Right cardiac atrium (tissue), 5 donors: ENCODE measurements around the gene SLC35A3. TPM values are rescaled to one million over a fixed set of nuclear protein-coding genes. Genes with fewer than 3 reads are reported as not detected.
"Not testable (repeated sequence)": the region's sequence is repeated elsewhere in the genome, so short reads cannot be mapped to it uniquely, and the experiment has no call there.

Experiments used
- ATAC-seq, 2 donors: fragments of 200-7000 bp; cut with Tn5 transposase; one replicate each; pipeline versions ENCODE4 v1.8.0 to v1.9.1; 2020; ENCODE audit warnings: moderate library complexity in 2 of 2, mild to moderate bottlenecking in 1 of 2
- DNase-seq, 3 donors: peaks; one replicate each; pipeline ENCODE4 v3.0.0-alpha.2; 2020
- H3K27ac ChIP-seq: one replicate; pipeline ENCODE4 v1.5.1; 2013; ENCODE audit warnings: mild to moderate bottlenecking, low read length, control low read depth, moderate library complexity
- H3K27me3 ChIP-seq: one replicate; pipeline ENCODE4 v1.6.1; 2013; ENCODE audit not compliant: control insufficient read depth, insufficient read depth
- H3K4me1 ChIP-seq: one replicate; pipeline ENCODE4 v1.6.1; 2013; ENCODE audit warnings: low read length; ENCODE audit not compliant: control insufficient read depth, insufficient read depth
- H3K4me3 ChIP-seq: one replicate; pipeline ENCODE4 v1.5.1; 2013; ENCODE audit warnings: low read length, control low read depth
- H3K9me3 ChIP-seq: one replicate; pipeline ENCODE4 v1.6.1; 2013; ENCODE audit warnings: low read length; ENCODE audit not compliant: control insufficient read depth
- WGBS: extraction: QIAGEN DNeasy Blood & Tissue Kit; methylation state at CpG from one replicate; pipeline ENCODE4 v1.1.7; 2013; 5-methylcytosine and 5-hydroxymethylcytosine counted together
- intact Hi-C, 4 donors: fragments of 100-400 bp; cut with DNase I; formaldehyde crosslinking; loops; one replicate each; pipeline versions ENCODE4 v1.11.0 to v1.14.0; 2022 to 2023
- polyA plus RNA-seq: library from polyadenylated mRNA; stranded (reverse); fragments of 200-250 nt; gene quantifications from one replicate; pipeline ENCODE4 v1.2.3, GENCODE V29; 2013
- total RNA-seq, 4 donors: library from RNA; stranded (reverse); fragmentation: NEBNext Ultra II Directional; extraction: Animal tissue kit (Norgen Biotek cat#: 25700); gene quantifications; one replicate each; pipeline ENCODE4 v1.2.1, GENCODE V29; 2021
- donor health status: healthy with polysubstance abuse.
- donor health status: DM: no; HTN: yes; CAD: no.
- donor health status: DM: no; HTN: no; CAD: no.
- donor health status: DM: no; HTN: yes; CAD: no; lungs with severe emphysema.
- donor health status: DM: yes; HTN: yes; CAD: no.

Gene SLC35A3
- total and polyA plus RNA-seq, 5 donors = 6.5 to 13.5 (median 10.1) TPM

DNA sequence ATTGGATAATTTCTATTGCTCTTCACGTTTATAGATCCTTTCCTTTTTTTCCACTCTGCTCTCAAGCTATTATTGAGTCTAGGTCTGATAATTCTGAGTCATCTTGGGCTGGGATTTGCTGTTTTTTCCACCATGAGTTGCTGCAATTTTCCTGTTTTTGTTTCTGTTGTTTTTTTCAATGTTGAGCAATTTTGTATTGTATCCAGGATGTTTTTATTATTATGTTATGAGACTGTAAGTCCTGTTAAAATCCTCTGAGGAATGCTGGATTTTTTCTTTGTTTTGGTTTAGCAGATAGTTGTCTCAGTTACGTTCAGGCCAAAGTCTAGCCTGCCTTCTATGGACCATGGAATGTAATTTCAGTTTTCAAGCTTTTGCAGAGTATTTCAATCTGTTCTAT lies 13.0 kb upstream of the SLC35A3 start:
- 30% methylated on average over 2 of the region's 2 CpGs for WGBS
- H3K9me3 ChIP-seq = no peaks in the 10 kb centered on the region
- H3K4me3 ChIP-seq = no peak overlapping the region
- H3K27ac ChIP-seq = no peak overlapping the region
- H3K27me3 ChIP-seq = no peaks in the 10 kb centered on the region
- intact Hi-C loops = no loop called here
- DNase-seq = no peak
- peak in 1 of 2 donors; percentile 43 for ATAC-seq
- H3K4me1 ChIP-seq = no peaks in the 10 kb centered on the region

DNA sequence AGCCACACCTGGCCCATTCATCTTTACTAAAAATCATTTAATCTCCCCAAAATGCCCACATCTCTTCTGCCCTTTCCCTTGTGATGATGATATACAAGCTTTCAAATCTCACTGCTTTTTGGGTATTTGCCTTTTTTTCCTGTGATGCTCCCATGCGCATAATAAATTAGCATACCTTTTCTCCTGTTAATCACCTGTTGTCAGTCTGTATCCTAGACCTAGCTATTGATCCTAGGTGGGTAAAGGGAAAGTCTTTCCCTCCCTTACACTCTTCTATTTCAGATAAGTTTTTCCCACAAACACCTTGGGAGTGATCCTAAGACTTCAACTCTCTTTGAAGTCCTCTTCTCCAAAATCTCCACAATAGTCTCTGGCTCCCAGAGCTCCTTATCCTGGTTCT lies 12.0 kb upstream of the SLC35A3 start:
- DNase-seq (no peak), ATAC-seq (no peak)
- Histone ChIP-seq H3K9me3 (no peaks in the 10 kb centered on the region), H3K27ac (no peak overlapping the region), H3K4me3 (no peak overlapping the region), H3K4me1 (no peaks in the 10 kb centered on the region), H3K27me3 (no peaks in the 10 kb centered on the region)
- WGBS = 94% methylated on average over 1 of the region's 1 CpG
- intact Hi-C loops = no loop called here

DNA sequence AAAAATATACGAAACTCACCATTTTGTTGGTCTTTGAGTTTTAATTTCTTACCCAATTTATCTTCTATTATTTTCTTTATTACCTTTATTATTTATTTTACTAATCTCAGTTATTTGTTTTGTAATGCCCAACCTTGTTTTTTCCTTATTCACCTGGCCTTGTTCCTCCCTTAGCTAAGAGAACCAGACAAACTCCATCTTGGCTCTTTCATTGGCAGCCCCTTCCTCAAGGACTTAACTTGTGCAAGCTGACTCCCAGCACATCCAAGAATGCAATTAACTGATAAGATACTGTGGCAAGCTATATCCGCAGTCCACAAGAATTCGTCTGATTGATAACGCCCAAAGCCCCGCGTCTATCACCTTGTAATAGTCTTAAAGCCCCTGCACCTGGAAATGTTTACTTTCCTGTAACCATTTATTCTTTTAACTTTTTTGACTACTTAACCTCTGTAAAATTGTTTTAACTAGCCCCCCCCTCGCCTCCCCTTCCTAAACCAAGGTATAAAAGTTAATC lies 10.5 kb upstream of the SLC35A3 start:
- H3K4me3 ChIP-seq, ATAC-seq, H3K9me3 ChIP-seq, H3K27me3 ChIP-seq, H3K4me1 ChIP-seq, intact Hi-C loops, H3K27ac ChIP-seq, DNase-seq: not testable (repeated sequence)
- 38% methylated on average over 7 of the region's 7 CpGs for WGBS

DNA sequence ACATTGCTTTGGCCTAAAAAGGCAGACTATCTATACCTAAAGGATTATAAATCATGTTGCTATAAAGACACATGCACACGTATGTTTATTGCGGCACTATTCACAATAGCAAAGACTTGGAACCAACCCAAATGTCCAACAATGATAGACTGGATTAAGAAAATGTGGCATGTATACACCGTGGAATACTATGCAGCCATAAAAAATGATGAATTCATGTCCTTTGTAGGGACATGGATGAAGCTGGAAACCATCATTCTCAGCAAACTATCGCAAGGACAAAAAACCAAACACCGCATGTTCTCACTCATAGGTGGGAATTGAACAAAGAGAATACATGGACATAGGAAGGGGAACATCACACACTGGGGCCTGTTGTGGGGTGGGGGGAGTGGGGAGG lies 9.5 kb upstream of the SLC35A3 start:
- H3K27ac ChIP-seq, DNase-seq, H3K4me1 ChIP-seq, intact Hi-C loops, H3K9me3 ChIP-seq, H3K27me3 ChIP-seq, ATAC-seq, H3K4me3 ChIP-seq: not testable (repeated sequence)
- WGBS = 96% methylated on average over 5 of the region's 5 CpGs

DNA sequence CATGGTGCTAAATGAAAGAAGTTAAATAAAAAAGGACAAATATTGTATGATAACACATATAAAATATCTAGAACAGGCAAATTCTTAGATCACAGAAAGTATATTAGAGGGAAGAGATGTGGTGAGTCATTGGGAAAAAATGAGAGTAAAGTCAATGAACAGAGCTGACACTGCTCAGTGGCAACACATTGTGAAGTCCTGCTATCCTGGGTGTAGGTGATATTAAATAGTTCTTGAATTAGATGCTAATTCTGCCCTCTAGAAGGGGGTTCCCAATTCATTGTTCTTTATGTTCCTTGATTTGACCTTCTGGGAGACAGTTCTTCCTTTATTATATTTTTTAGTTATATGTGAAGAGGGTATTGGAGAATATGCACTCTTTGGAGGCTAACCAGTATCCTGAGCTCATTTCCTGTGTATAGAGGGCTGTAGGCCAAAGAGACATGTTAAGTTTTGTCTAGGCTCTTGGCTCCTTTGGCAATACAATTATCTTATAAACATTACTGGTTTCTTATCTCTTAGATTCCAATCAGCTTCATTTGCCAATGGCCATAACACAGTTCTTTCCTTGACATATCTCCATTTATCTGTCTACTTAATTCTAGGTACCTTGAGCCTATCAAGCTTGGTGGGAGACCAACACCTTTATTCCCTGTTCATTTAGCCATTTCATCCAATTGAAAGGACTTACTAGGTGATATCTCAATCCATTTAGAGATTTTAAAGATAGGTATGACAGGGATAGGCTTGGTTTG lies 6.6 kb upstream of the SLC35A3 start:
- ATAC-seq (no peak), DNase-seq (no peak)
- H3K4me1 ChIP-seq = no peaks in the 10 kb centered on the region
- H3K27ac ChIP-seq = no peak overlapping the region
- no peaks in the 10 kb centered on the region for H3K9me3 ChIP-seq
- intact Hi-C loops = no loop called here
- no peaks in the 10 kb centered on the region for H3K27me3 ChIP-seq
- no peak overlapping the region for H3K4me3 ChIP-seq

DNA sequence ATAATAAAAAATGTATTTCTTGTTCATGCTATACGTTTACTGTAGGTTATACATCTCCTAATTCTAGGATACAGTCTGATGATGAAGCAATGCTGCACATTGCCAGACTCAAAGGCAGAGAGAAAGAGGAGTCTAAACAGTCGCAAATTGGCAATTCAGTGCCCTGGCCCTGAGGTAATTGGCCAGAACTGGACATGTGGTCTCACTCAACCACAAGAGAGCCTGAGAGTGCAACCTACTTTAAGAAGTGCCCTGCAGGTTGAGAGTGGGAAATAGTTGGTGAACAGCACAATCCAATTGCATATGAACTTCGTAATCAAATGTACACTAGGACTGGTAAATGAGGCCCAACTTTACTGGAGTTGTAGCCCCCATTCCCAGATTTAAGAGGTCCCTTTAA lies 5.0 kb upstream of the SLC35A3 start:
- DNase-seq = no peak
- Histone ChIP-seq H3K27me3 (no peaks in the 10 kb centered on the region), H3K4me3 (no peak overlapping the region), H3K27ac (no peak overlapping the region), H3K9me3 (no peaks in the 10 kb centered on the region), H3K4me1 (no peaks in the 10 kb centered on the region)
- intact Hi-C loops = no loop called here
- 80% methylated on average over 3 of the region's 3 CpGs for WGBS
- ATAC-seq = no peak

DNA sequence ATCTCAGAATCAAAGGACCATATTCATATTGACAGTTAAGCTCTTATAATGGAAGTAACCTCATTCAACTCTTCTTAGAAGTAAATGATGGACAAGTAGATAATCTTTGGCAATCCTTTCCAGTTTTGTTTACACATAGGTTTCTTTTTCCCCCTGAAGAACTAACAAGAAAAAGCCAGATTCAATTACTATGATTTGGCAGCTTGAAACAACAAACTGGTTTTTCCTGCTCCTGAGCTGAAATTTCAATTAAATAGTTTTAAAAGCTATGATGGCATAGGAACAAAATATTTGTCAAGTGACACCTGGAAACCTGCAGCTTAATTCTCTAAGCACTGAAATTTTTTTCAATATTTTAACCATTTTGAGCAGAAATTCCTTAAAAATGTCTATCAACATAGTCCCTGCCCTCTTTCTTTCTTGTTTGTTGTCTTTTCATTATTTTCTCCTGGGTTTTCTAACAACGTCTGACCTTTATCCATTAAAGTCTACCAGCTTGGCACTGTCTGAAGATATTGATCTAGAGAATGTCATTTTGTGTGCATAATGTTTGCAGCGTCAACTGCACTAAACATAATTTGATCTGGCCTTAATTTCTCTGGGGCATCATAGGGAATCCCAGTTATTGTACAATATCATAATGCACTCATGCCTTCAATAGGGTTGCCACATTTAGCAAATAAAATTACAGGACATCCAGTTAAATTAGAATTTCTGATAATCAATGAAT lies 4.0 kb upstream of the SLC35A3 start:
- Histone ChIP-seq H3K4me1 (no peaks in the 10 kb centered on the region), H3K27me3 (no peaks in the 10 kb centered on the region), H3K27ac (no peak overlapping the region), H3K4me3 (no peak overlapping the region), H3K9me3 (no peaks in the 10 kb centered on the region)
- 81% methylated on average over 2 of the region's 2 CpGs for WGBS
- intact Hi-C loops = no loop called here
- ATAC-seq (no peak), DNase-seq (no peak)

DNA sequence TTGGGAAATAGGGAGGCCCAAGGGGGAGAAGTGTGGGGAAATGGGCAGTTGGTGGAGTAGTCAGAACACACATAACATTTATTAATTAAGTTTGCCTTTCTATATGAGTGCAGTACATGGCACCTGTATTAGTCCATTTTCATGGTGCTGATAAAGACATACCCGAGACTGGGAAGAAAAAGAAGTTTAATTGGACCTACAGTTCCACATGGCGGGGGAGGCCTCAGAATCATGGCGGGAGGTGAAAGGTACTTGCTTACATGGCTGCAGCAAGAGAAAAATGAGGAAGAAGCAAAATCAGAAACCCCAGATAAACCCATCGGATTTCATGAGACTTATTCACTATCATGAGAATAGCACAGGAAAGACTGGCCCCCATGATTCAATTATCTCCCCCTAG lies 1.6 kb upstream of the SLC35A3 start:
- ATAC-seq = no peak
- intact Hi-C loops = no loop called here
- no peak overlapping the region for H3K27ac ChIP-seq
- H3K9me3 ChIP-seq = no peaks in the 10 kb centered on the region
- 95% methylated on average over 4 of the region's 4 CpGs for WGBS
- no peaks in the 10 kb centered on the region for H3K27me3 ChIP-seq
- H3K4me3 ChIP-seq = no peak overlapping the region
- H3K4me1 ChIP-seq = no peaks in the 10 kb centered on the region
- DNase-seq = no peak

DNA sequence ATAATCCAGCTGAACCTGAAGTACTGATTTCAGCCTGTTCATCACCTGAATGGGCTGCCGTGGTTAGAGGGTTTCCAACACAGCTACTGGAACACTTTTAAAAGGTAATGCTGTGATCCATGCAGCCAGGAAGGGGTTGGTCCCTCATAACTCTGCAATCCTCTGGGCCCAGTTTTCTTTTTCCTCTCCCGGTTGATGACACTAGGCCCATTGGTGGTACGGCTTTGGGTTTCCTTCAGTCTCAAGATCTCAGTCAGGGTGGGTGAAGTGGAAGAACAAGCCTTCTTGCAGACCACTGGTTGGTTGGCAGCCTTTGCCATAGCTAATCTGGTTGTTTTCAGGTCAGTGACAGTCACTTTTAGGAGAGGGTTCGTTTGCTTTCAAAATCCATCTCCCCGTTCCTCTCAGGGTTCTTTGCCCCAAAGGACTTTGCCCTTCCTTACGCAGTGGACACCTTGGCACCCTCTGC lies 502 bp upstream of the SLC35A3 start:
- Histone ChIP-seq H3K9me3 (no peaks in the 10 kb centered on the region), H3K4me1 (no peaks in the 10 kb centered on the region), H3K27ac (peak overlapping the region; percentile 59), H3K4me3 (peak overlapping the region; percentile 74), H3K27me3 (no peaks in the 10 kb centered on the region)
- WGBS = 16% methylated on average over 6 of the region's 6 CpGs
- DNase-seq (no peak), ATAC-seq (peak; percentile 17 to 30)
- intact Hi-C loops = no loop called here

DNA sequence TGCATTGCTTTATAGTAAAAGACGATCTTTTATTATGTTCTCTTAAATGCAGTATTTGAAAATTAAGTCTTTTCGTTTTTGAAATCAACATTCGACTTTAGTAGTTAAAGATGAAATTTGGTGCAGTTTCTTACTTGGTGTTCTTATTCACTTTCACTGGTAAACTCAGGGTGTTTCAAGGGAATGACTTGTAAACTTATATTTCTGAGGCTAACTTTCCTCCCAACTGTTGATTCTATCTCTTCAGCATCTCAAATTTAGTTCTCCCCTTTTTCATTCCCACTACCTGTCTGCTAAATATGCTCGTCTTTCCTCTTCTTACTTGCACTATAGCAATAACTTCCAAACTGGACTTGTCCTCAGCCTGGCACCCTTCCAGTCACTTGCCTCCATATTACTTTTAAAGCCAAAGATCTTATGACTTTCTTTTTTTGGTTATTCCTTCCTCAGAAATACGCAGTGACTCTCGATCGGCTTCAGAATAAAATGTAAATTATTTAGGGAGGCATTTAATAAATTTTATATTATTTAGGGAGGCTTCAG lies 988 bp downstream of the SLC35A3 start:
- Histone ChIP-seq H3K4me3 (peak overlapping the region; percentile 74), H3K9me3 (no peaks in the 10 kb centered on the region), H3K27me3 (no peaks in the 10 kb centered on the region), H3K4me1 (no peaks in the 10 kb centered on the region), H3K27ac (no peak overlapping the region)
- WGBS = 49% methylated on average over 7 of the region's 7 CpGs
- DNase-seq (no peak), ATAC-seq (no peak)
- intact Hi-C loops = no loop called here

DNA sequence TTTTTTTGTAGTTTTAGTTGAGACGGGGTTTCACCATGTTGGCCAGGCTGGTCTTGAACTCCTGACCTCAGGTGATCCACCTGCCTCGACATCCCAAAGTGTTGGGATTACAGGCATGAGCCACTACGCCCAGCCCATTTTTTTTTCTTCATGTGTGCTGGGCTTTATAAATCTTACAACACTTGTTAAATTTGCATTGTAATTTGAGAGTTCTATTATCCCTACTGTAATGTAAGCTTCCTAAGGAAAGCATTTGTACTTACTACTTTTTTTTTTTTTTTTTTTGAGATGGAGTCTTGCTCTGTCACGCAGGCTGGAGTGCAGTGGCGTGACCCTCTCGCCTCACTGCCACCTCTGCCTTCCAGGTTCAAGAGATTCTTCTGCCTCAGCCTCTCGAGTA lies 2.3 kb downstream of the SLC35A3 start:
- H3K4me3 ChIP-seq, ATAC-seq, intact Hi-C loops, H3K4me1 ChIP-seq, H3K9me3 ChIP-seq, H3K27me3 ChIP-seq, DNase-seq, H3K27ac ChIP-seq: not testable (repeated sequence)
- 90% methylated on average over 7 of the region's 7 CpGs for WGBS
